ENCODE results near the gene SBK2.

SBK2 gene

GRCh38 chr19:55541091-55541490 lies 4.2 kb upstream of the SBK2 start:
- no peak overlapping the region for H3K4me3 ChIP-seq (ENCODE audit: low read depth, low read length)
- DNase-seq (ENCODE audit: low read depth): no peak
- in situ Hi-C loops (cut with HindIII; ENCODE audit: low sequenced_read_pairs): no loop called here
- TF ChIP-seq CTCF (IDR thresholded peaks at IDR 0.05; ENCODE audit: low read depth, low read length, missing control alignments): no peak

- in situ Hi-C loops (cut with HindIII; ENCODE audit: low sequenced_read_pairs): no loop called here
- no peak for TF ChIP-seq CTCF (IDR thresholded peaks at IDR 0.05; ENCODE audit: low read depth, low read length, missing control alignments)
- no peak overlapping the region for H3K4me3 ChIP-seq (ENCODE audit: low read depth, low read length)
- no peak for DNase-seq (ENCODE audit: low read depth)
These were observed 3.7 kb upstream of the SBK2 start for GRCh38 chr19:55540619-55541018.

- no peak for DNase-seq (ENCODE audit: low read depth)
- no peak overlapping the region for H3K4me3 ChIP-seq (ENCODE audit: low read depth, low read length)
- in situ Hi-C loops (cut with HindIII; ENCODE audit: low sequenced_read_pairs): no loop called here
- TF ChIP-seq CTCF (IDR thresholded peaks at IDR 0.05; ENCODE audit: low read depth, low read length, missing control alignments): no peak
These were observed 2.4 kb upstream of the SBK2 start for GRCh38 chr19:55539090-55539984.

GRCh38 chr19:55538132-55538531 lies 1.2 kb upstream of the SBK2 start:
- in situ Hi-C loops (cut with HindIII; ENCODE audit: low sequenced_read_pairs): no loop called here
- DNase-seq (ENCODE audit: low read depth): no peak
- TF ChIP-seq CTCF (IDR thresholded peaks at IDR 0.05; ENCODE audit: low read depth, low read length, missing control alignments): no peak
- no peak overlapping the region for H3K4me3 ChIP-seq (ENCODE audit: low read depth, low read length)

- no peak for DNase-seq (ENCODE audit: low read depth)
- no peak overlapping the region for H3K4me3 ChIP-seq (ENCODE audit: low read depth, low read length)
- in situ Hi-C loops (cut with HindIII; ENCODE audit: low sequenced_read_pairs): no loop called here
- no peak for TF ChIP-seq CTCF (IDR thresholded peaks at IDR 0.05; ENCODE audit: low read depth, low read length, missing control alignments)
These were observed 793 bp upstream of the SBK2 start for GRCh38 chr19:55537741-55538111.

- H3K4me3 ChIP-seq (ENCODE audit: low read depth, low read length): no peak overlapping the region
- no peak for TF ChIP-seq CTCF (IDR thresholded peaks at IDR 0.05; ENCODE audit: low read depth, low read length, missing control alignments)
- no peak for DNase-seq (ENCODE audit: low read depth)
- in situ Hi-C loops (cut with HindIII; ENCODE audit: low sequenced_read_pairs): no loop called here
These were observed 567 bp downstream of the SBK2 start for GRCh38 chr19:55536366-55536765.

Data from astrocyte of the cerebellum (primary cell).